HepG2 (cell line): ENCODE results near the gene HOXD9. TPM values are rescaled to one million over a fixed set of nuclear protein-coding genes. Genes with fewer than 3 reads are reported as not detected.
A peak's percentile ranks its signal among the peaks of the same experiment; 100 is the strongest.

Experiments
- ATAC-seq: fragments of 200-7000 bp; cut with Tn5 transposase; 3 replicates; pipeline ENCODE4 v1.9.1; 2020; ENCODE audit warnings: mild to moderate bottlenecking, moderate library complexity
- BruUV-seq: library from RNA; stranded (reverse); fragments of 400-500 nt; replicated peaks from 2 replicates; lab custom pipeline; 2021; lab: Mats Ljungman, UMichigan
- CTCF ChIA-PET: fragments of 300-600 bp; formaldehyde crosslinking; extraction: SDS; loops from one replicate; lab custom pipeline; 2021; ENCODE audit warnings: low total read pairs, inconsistent platforms, low intra/inter-chr PET ratio; lab: Yijun Ruan, JAX
- POLR2A ChIA-PET: fragments of 350-600 bp; sonication (Branson Sonifier 250); formaldehyde crosslinking; loops from one replicate; lab custom pipeline; 2020; ENCODE audit warnings: antibody characterized with exemption, inconsistent platforms; lab: Yijun Ruan, JAX
- DNase-seq: peaks from one replicate; pipeline ENCODE4 v3.0.0-alpha.2; 2015; ENCODE audit warnings: low spot score
- FAIRE-seq: peaks from 3 replicates; lab custom pipeline; 2011; peaks lifted over from hg19 to GRCh38; lab: Jason Lieb, UNC
- H2AFZ ChIP-seq: one replicate; pipeline ENCODE4 v1.6.1; 2011; ENCODE audit warnings: low read length, inconsistent platforms
- H3K27ac ChIP-seq: fragments of 300-600 bp; 3 replicates; pipeline ENCODE4 v1.8.0; 2011; ENCODE audit warnings: mixed run types, mild to moderate bottlenecking, mixed read lengths, low read length, inconsistent platforms; ENCODE audit not compliant: insufficient read depth; ENCODE audit errors: extremely low read length
- H3K27me3 ChIP-seq, 2 experiments: fragments of 200-600 bp in 1 of 2; 2 replicates in 1 of 2; 3 replicates in 1 of 2; pipeline versions ENCODE4 v1.6.0 to v1.8.0; 2011; ENCODE audit warnings: low read length in 2 of 2, mild to moderate bottlenecking in 2 of 2, moderate library complexity in 2 of 2, inconsistent platforms in 1 of 2; ENCODE audit not compliant: insufficient read depth in 2 of 2, control insufficient read depth in 1 of 2
- H3K36me3 ChIP-seq, 2 experiments: fragments of 200-600 bp in 1 of 2; replicated peaks in 1 of 2; 2 replicates in 1 of 2; 3 replicates in 1 of 2; pipeline versions ENCODE4 v1.5.1 to v1.8.0; 2011; ENCODE audit warnings: low read length in 2 of 2, inconsistent platforms in 1 of 2; ENCODE audit not compliant: insufficient read depth in 2 of 2, control insufficient read depth in 1 of 2
- H3K4me1 ChIP-seq: 2 replicates; pipeline ENCODE4 v1.5.1; 2012; ENCODE audit warnings: low read length, inconsistent platforms; ENCODE audit not compliant: insufficient read depth
- H3K4me2 ChIP-seq: 2 replicates; pipeline ENCODE4 v1.6.0; 2011; ENCODE audit warnings: low read depth, low read length, inconsistent platforms
- H3K4me3 ChIP-seq, 3 experiments: fragments of 200-600 bp in 1 of 3; sonication (generic), shearing (Covaris generic) in 1 of 3; replicated peaks in 1 of 3; 2 replicates each; pipeline ENCODE4 v1.5.1; 2011 to 2016; ENCODE audit warnings: low read length in 3 of 3, inconsistent platforms in 2 of 3, low read depth in 2 of 3, mild to moderate bottlenecking in 2 of 3, control low read depth in 1 of 3, mixed read lengths in 1 of 3; ENCODE audit not compliant: insufficient read depth in 1 of 3
- H3K79me2 ChIP-seq: one replicate; pipeline ENCODE4 v1.6.1; 2011; ENCODE audit warnings: low read length, inconsistent platforms; ENCODE audit not compliant: insufficient read depth
- H3K9ac ChIP-seq: 2 replicates; pipeline ENCODE4 v1.6.0; 2011; ENCODE audit warnings: mild to moderate bottlenecking, low read depth, low read length, inconsistent platforms; ENCODE audit not compliant: insufficient read depth
- H3K9me3 ChIP-seq: 2 replicates; pipeline ENCODE4 v1.5.1; 2012; ENCODE audit warnings: mild to moderate bottlenecking, low read length
- H4K20me1 ChIP-seq: 2 replicates; pipeline ENCODE4 v1.6.0; 2011; ENCODE audit warnings: inconsistent platforms, mild to moderate bottlenecking, low read length, moderate library complexity; ENCODE audit not compliant: insufficient read depth
- CREB1 ChIP-seq, 2 experiments: fragments of 450-650 bp in 1 of 2; IDR thresholded peaks; 2 replicates each; pipeline ENCODE4 v1.6.1; 2016 to 2017; ENCODE audit warnings: control low read depth in 1 of 2, mild to moderate bottlenecking in 1 of 2, missing compliant biosample characterization in 1 of 2, missing genetic modification characterization in 1 of 2
- HOXA5 ChIP-seq: sonication (generic); formaldehyde crosslinking; IDR thresholded peaks from 2 replicates; pipeline ENCODE4 v1.4.0; 2020; ENCODE audit warnings: missing genetic modification reagents
- IRF9 ChIP-seq: sonication (generic); formaldehyde crosslinking; IDR thresholded peaks from 2 replicates; pipeline ENCODE4 v1.8.0; 2022; ENCODE audit warnings: missing genetic modification reagents, mild to moderate bottlenecking, borderline replicate concordance
- TEAD2 ChIP-seq: sonication (generic); formaldehyde crosslinking; IDR thresholded peaks from 2 replicates; pipeline ENCODE4 v1.9.0; 2021; ENCODE audit warnings: missing genetic modification reagents
- ZNF224 ChIP-seq: sonication (generic); formaldehyde crosslinking; IDR thresholded peaks from 2 replicates; pipeline ENCODE4 v1.5.0; 2020; ENCODE audit warnings: mild to moderate bottlenecking, missing genetic modification reagents
- ZNF501 ChIP-seq: sonication (generic); formaldehyde crosslinking; IDR thresholded peaks from 2 replicates; pipeline ENCODE4 v1.5.1; 2020; ENCODE audit warnings: mild to moderate bottlenecking, moderate library complexity, missing genetic modification reagents
- WGBS: methylation state at CpG from one replicate; pipeline ENCODE4 v1.1.6; 2017; ENCODE audit warnings: low lambda C conversion rate; 5-methylcytosine and 5-hydroxymethylcytosine counted together
- in situ Hi-C: cut with HindIII; loops from 2 replicates; pipeline ENCODE4 v1.10.0; 2017; ENCODE audit warnings: low pct_unique_long_range_greater_than_20kb; ENCODE audit not compliant: extremely low pct_ligation_motif_present
- intact Hi-C: fragments of 100-400 bp; cut with micrococcal nuclease; formaldehyde crosslinking; loops from one replicate; pipeline ENCODE4 v1.10.0; 2022; ENCODE audit not compliant: unreplicated experiment
- polyA plus RNA-seq, 8 experiments: library from polyadenylated mRNA; depleted of rRNA in 3 of 8; stranded (reverse) in 7 of 8; unstranded in 1 of 8; fragments of >200 nt; fragmentation: Illumina TruSeq in 4 of 8; extraction: Trizol in 4 of 8; gene quantifications; 2 replicates each; pipeline versions ENCODE4 v1.2.1 to v1.2.3, GENCODE V29; 2011 to 2016; ENCODE audit warnings: low read depth in 4 of 8, missing spikeins in 1 of 8, mixed read lengths in 1 of 8; ENCODE audit not compliant: insufficient read depth in 1 of 8
- total RNA-seq, 5 experiments: library from RNA; depleted of rRNA; stranded (reverse); fragments of >200 nt; fragmentation: Illumina TruSeq; extraction: Trizol; gene quantifications; 2 replicates each; pipeline ENCODE4 v1.2.3, GENCODE V29; 2016; ENCODE audit warnings: low read depth in 1 of 5

HOXD9 gene
- total and polyA plus RNA-seq, 2 of the 13 experiments (the other 11 are each of a cell fraction or from before 2014, with no cell fraction given), result not detected

GRCh38 chr2:176087330-176088047 lies 35.0 kb upstream of the HOXD9 start:
- Histone ChIP-seq H3K27ac (no peak overlapping the region), H2AFZ (no peak overlapping the region), H4K20me1 (no peaks in the 10 kb centered on the region), H3K9me3 (no peaks in the 10 kb centered on the region)
- TF ChIP-seq TEAD2 (CRISPR knock-in tag) (0 out of 2 replicates have a peak, but pooled peaks have one; percentile 10), HOXA5 (CRISPR knock-in tag) (0 out of 2 replicates have a peak, but pooled peaks have one; percentile 5), IRF9 (CRISPR knock-in tag) (no peak), CREB1 (IDR thresholded peaks at IDR 0.05) (no peak), CREB1 (CRISPR knock-in tag; IDR thresholded peaks at IDR 0.05) (no peak), ZNF224 (CRISPR knock-in tag) (peak; percentile 43; the same call in 1 of the 2 replicates), ZNF501 (CRISPR knock-in tag) (peak; percentile 79; the same call in 1 of the 2 replicates)
- TF ChIP-seq, all 625 proteins: peak for 4
- Histone ChIP-seq H3K27me3 (peaks cover 17 to 96% of the 10 kb centered on the region in 2 experiments), H3K36me3 (no peaks in the 10 kb centered on the region), H3K9ac (no peak overlapping the region), H3K4me2 (peak overlapping the region; percentile 91), H3K4me1 (peaks cover 25% of the 10 kb centered on the region), H3K79me2 (no peaks in the 10 kb centered on the region), H3K4me3 (peak overlapping the region; percentile 36 to 75 (median 51); a peak in 5 of 6 replicates)
- in situ Hi-C loops (no loop called here), intact Hi-C loops (loop anchor here (1.0 to 2.0 kb wide), 4 partner anchors 86 to 721 kb away; no protein-coding TSS in a partner anchor)
- DNase-seq, result no peak
- no peak for FAIRE-seq
- ATAC-seq, result no peak; the same call in 2 of the 3 replicates
- ChIA-PET POLR2A (no interaction called here), CTCF (interaction anchor here (1.2 to 2.1 kb wide), 4 partner anchors 397 to 721 kb away, joined by 7 to 26 read pairs (median 14); no protein-coding TSS in a partner anchor)
- BruUV-seq, result no TSS peak
- WGBS, result 55% methylated on average over 22 of the region's 29 CpGs
